BJ (cell line): ENCODE data around the gene DMWD. TPM values are rescaled to one million over a fixed set of nuclear protein-coding genes. Genes with fewer than 3 reads are reported as not detected.
"Not testable (repeated sequence)": the region's sequence is repeated elsewhere in the genome, so short reads cannot be mapped to it uniquely, and the experiment has no call there.

Experiments used
- CTCF ChIA-PET: fragments of 350-600 bp; formaldehyde crosslinking; extraction: SDS; loops from one replicate; lab custom pipeline; 2021; ENCODE audit warnings: antibody characterized with exemption, inconsistent platforms; lab: Yijun Ruan, JAX
- POLR2A ChIA-PET: fragments of 300-600 bp; sonication (Branson Sonifier 250); formaldehyde crosslinking; extraction: SDS; loops from one replicate; lab custom pipeline; 2021; ENCODE audit warnings: antibody characterized with exemption; lab: Charles Lee
- DNase-seq: peaks from one replicate; pipeline ENCODE4 v3.0.0-alpha.2; 2011; ENCODE audit warnings: low read depth
- H3K27me3 ChIP-seq: 2 replicates; pipeline ENCODE4 v1.6.0; 2011; ENCODE audit warnings: low read length; ENCODE audit not compliant: control insufficient read depth, insufficient read depth
- H3K36me3 ChIP-seq: 2 replicates; pipeline ENCODE4 v1.5.1; 2011; ENCODE audit warnings: low read length; ENCODE audit not compliant: control insufficient read depth, insufficient read depth
- H3K4me3 ChIP-seq: 2 replicates; pipeline ENCODE4 v1.5.1; 2011; ENCODE audit warnings: low read depth, mild to moderate bottlenecking, control low read depth, low read length
- polyA plus RNA-seq: library from polyadenylated mRNA; depleted of rRNA; stranded (reverse); fragments of >200 nt; gene quantifications from 2 replicates; pipeline ENCODE4 v1.2.3, GENCODE V29; 2011
- TF ChIP-seq, protein P1 (sequence below): IDR thresholded peaks from 2 replicates; pipeline ENCODE4 v1.5.1; 2011; ENCODE audit warnings: low read depth, mild to moderate bottlenecking, control low read depth, inconsistent platforms, low read length, moderate library complexity; ENCODE audit not compliant: insufficient read depth

Gene DMWD
- polyA plus RNA-seq, 1 experiment: 28.6 TPM

DNA sequence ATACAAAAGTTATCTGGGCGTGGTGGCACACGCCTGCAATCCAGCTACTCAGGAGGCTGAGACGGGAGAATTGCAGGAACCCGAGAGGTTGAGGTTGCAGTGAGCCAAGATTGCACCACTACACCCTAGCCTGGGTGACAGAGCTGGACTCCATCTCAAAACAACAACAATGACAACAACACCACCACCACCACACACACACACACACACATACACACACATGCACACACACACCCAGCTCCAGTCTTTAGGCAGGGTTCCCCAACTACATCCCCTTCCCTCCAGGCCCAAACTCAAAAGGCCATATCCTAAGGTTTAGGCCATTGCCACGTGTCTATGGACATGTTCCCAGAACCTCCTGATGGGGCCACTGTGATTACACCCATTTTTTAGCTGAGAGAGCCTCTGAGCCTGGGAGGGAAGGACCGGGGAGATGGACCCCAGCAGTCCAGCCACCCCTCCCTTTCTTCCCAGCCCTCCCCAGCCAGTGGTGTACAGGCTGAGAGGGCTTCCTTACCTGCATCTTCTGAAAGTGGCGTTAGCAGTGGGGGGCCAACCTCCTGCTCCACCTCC lies 9.0 kb upstream of the DMWD start:
- POLR2A ChIA-PET: no interaction called here
- no peak for DNase-seq
- TF ChIP-seq, protein P1, sequence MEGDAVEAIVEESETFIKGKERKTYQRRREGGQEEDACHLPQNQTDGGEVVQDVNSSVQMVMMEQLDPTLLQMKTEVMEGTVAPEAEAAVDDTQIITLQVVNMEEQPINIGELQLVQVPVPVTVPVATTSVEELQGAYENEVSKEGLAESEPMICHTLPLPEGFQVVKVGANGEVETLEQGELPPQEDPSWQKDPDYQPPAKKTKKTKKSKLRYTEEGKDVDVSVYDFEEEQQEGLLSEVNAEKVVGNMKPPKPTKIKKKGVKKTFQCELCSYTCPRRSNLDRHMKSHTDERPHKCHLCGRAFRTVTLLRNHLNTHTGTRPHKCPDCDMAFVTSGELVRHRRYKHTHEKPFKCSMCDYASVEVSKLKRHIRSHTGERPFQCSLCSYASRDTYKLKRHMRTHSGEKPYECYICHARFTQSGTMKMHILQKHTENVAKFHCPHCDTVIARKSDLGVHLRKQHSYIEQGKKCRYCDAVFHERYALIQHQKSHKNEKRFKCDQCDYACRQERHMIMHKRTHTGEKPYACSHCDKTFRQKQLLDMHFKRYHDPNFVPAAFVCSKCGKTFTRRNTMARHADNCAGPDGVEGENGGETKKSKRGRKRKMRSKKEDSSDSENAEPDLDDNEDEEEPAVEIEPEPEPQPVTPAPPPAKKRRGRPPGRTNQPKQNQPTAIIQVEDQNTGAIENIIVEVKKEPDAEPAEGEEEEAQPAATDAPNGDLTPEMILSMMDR: no peak
- CTCF ChIA-PET: interaction anchor here (1.0 to 12.1 kb wide), 4 partner anchors 14 to 121 kb away, joined by 3 to 154 read pairs (median 57); partner anchors contain the start of genes IRF2BP1, RSPH6A and SIX5
- Histone ChIP-seq H3K4me3 (no peak overlapping the region), H3K36me3 (no peaks in the 10 kb centered on the region), H3K27me3 (no peaks in the 10 kb centered on the region)

DNA sequence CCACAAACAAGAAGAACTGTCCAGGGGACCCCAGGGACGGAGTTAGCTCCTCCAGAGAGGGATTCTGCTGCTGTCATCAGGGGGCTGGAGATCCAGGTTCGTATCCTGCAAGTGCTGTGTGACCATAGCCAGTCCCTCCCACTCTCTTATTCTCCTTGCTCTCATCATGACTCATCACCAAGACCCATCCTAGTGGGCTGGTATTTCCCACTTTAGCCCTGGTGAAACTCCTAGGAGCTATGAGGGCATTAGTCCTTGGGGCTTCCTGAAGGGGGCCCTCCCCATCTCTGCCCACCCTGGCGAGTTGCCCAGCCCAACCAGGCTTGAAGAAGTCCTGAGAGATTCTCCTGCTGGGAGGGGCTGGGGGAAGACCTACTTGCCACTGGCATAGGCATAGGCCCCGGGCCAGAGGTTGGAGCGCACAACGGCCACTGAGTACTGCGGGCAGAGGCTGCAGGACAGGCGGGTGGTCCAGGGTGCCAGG lies 7.5 kb upstream of the DMWD start:
- DNase-seq: no peak
- Histone ChIP-seq H3K36me3 (no peaks in the 10 kb centered on the region), H3K27me3 (no peaks in the 10 kb centered on the region), H3K4me3 (no peak overlapping the region)
- POLR2A ChIA-PET: interaction anchor here (1.7 kb wide), 1 partner anchor 17 kb away, joined by 8 read pairs; no protein-coding TSS in a partner anchor
- CTCF ChIA-PET: interaction anchor here (0.6 to 12.1 kb wide), 11 partner anchors 10 to 746 kb away, joined by 3 to 154 read pairs (median 10); partner anchors contain the start of genes DMPK, QPCTL, RSPH6A and SIX5
- TF ChIP-seq, protein P1: no peak

DNA sequence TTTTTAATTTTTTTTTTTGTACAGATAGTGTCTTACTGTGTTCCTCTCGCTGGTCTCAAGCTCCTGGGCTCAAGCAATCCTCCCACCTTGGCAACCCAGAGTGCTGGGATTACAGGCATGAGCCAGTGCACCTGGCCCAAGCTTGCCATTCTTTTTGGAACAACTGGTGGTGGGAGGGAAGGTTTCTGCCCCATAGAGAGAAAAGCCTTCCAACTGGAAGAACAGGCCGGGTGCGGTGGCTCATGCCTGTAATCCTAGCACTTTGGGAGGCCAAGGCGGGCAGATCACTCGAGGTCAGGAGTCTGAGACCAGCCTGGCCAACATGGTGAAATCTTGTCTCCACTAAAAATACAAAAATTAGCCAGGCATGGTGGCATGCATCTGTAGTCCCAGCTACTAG lies 6.9 kb upstream of the DMWD start:
- DNase-seq, H3K4me3 ChIP-seq, H3K36me3 ChIP-seq, H3K27me3 ChIP-seq: not testable (repeated sequence)
- ChIA-PET CTCF (interaction anchor here (0.6 to 12.1 kb wide), 16 partner anchors 9 to 107 kb away, joined by 3 to 154 read pairs (median 4); partner anchors contain the start of genes DMPK, FBXO46, QPCTL and RSPH6A), POLR2A (interaction anchor here (0.6 to 1.7 kb wide), 3 partner anchors 13 to 30 kb away, joined by 4 to 8 read pairs (median 7); partner anchors contain the start of gene SIX5)

DNA sequence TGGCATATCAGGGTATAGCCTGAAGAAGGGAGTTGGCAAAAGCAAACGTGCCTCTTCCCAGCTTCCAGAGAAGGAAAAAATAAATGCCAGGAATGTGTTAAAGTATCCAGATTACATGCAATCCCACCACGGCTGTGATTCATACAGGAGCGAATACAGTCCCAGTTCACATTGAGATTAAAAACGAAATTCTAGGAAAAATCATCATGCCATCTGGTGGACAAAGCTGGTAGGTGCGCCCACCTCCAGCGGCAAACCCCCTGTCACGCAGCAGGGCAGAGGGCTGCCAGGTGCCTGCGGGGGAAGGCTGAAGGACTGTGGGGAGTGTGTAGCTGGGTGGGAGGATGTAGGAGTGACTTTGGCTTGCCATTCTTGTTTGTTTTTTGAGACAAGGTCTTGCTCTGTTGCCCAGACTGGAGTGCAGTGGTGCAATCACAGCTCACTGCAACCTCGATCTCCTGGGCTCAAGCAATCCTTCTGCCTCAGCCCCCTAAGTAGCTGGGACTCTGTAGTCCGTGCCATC lies 6.4 kb upstream of the DMWD start:
- DNase-seq: no peak
- no peaks in the 10 kb centered on the region for H3K27me3 ChIP-seq
- CTCF ChIA-PET: interaction anchor here (0.6 to 12.1 kb wide), 18 partner anchors 8 to 117 kb away, joined by 3 to 154 read pairs (median 4); partner anchors contain the start of genes DMPK, FBXO46, QPCTL and RSPH6A
- H3K4me3 ChIP-seq: no peak overlapping the region
- POLR2A ChIA-PET: interaction anchor here (0.5 to 1.7 kb wide), 4 partner anchors 14 to 30 kb away, joined by 4 to 8 read pairs (median 6); partner anchors contain the start of gene SIX5
- TF ChIP-seq, protein P1: peak; percentile 81
- no peaks in the 10 kb centered on the region for H3K36me3 ChIP-seq

DNA sequence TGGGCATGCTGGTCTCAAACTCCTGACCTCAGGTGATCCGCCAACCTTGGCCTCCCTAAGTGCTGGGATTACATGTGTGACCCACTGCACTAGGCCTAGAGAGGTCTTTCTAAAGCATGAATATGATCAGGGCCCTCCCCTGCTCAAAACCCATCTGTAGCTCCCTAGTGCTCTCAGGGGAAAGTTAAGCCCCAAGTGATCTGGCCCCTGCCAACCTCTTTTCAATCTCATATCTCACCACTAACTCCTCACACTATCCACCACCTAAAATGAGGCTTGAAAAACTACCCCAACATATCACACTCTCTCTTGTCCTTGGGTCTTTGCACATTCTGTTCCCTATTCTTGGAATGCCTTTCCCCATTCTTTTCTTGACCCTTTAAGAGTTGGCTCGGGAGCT lies 2.0 kb upstream of the DMWD start:
- no peak overlapping the region for H3K4me3 ChIP-seq
- ChIA-PET POLR2A (no interaction called here), CTCF (interaction anchor here (1.5 to 3.3 kb wide), 2 partner anchors 22 to 25 kb away, joined by 9 to 18 read pairs; partner anchors contain the start of gene SIX5)
- H3K36me3 ChIP-seq: peaks cover 2% of the 10 kb centered on the region; the same call in 1 of the 2 replicates
- no peaks in the 10 kb centered on the region for H3K27me3 ChIP-seq
- TF ChIP-seq, protein P1: no peak
- no peak for DNase-seq
